ENCODE measurements around the gene TCEA2.

The TCEA2 gene

GRCh38 chr20:64058536-64058935, 4.5 kb upstream of the TCEA2 start:
- no peak overlapping the region for H3K4ac ChIP-seq (ENCODE audit: low read depth in 1 of 2, low read length in 2 of 2)
- H2AFZ ChIP-seq (ENCODE audit: low read depth, low read length) = no peak overlapping the region
- H3K79me1 ChIP-seq (replicated peaks; ENCODE audit: low read length, poor library complexity, severe bottlenecking) = peaks cover 3% of the 10 kb centered on the region
- no peak overlapping the region for H2AK5ac ChIP-seq (ENCODE audit: low read length, severe bottlenecking)
- H3K9me3 ChIP-seq (ENCODE audit: control insufficient read depth, low read length) = no peaks in the 10 kb centered on the region
- H2BK15ac ChIP-seq (ENCODE audit: low read depth, poor library complexity, severe bottlenecking) = no peak overlapping the region
- peak overlapping the region; percentile 37 for H3K27ac ChIP-seq (ENCODE audit: low read length, poor library complexity, severe bottlenecking)
- H3K18ac ChIP-seq (ENCODE audit: low read depth in 1 of 2, low read length in 2 of 2) = no peak overlapping the region
- no peak overlapping the region for H4K91ac ChIP-seq (ENCODE audit: low read length)
- no peak overlapping the region for H4K8ac ChIP-seq (ENCODE audit: low read length)
- no peak overlapping the region for H3K4me2 ChIP-seq (ENCODE audit: low read length, poor library complexity, severe bottlenecking)
- no peak overlapping the region for H3K4me3 ChIP-seq (ENCODE audit: insufficient read depth in 1 of 2, low read depth in 1 of 2, low read length in 2 of 2)
- H3K27me3 ChIP-seq (ENCODE audit: control insufficient read depth in 1 of 2, insufficient read depth in 1 of 2, low read length in 2 of 2) = peaks cover under 1 to 50% of the 10 kb centered on the region in 2 experiments
- H3K9ac ChIP-seq (ENCODE audit: low read length) = no peak overlapping the region
- no peak overlapping the region for H3K14ac ChIP-seq (ENCODE audit: low read length in 2 of 2)
- 86% methylated on average over 12 of the region's 12 CpGs for WGBS
- H3K36me3 ChIP-seq (ENCODE audit: control insufficient read depth in 1 of 2, insufficient read depth in 2 of 2, low read depth in 1 of 2, low read length in 2 of 2) = no peaks in the 10 kb centered on the region
- peaks cover 52% of the 10 kb centered on the region for H3K4me1 ChIP-seq (ENCODE audit: control insufficient read depth, insufficient read depth, low read depth, low read length)
- no peak overlapping the region for H2BK5ac ChIP-seq (ENCODE audit: low read depth, low read length, poor library complexity, severe bottlenecking)
- H2BK12ac ChIP-seq (ENCODE audit: low read length in 2 of 2) = no peak overlapping the region
- DNase-seq = no peak
- no peak overlapping the region for H3K23ac ChIP-seq (ENCODE audit: low read length in 2 of 2)
- no peak overlapping the region for H2BK120ac ChIP-seq (ENCODE audit: low read depth, low read length)

GRCh38 chr20:64062276-64062595, 762 bp upstream of the TCEA2 start:
- no peak overlapping the region for H3K23ac ChIP-seq (ENCODE audit: low read length in 2 of 2)

GRCh38 chr20:64063389-64064144, 569 bp downstream of the TCEA2 start:
- Histone ChIP-seq H3K79me1 (replicated peaks; ENCODE audit: low read length, poor library complexity, severe bottlenecking) (peaks cover 11% of the 10 kb centered on the region), H3K9me3 (ENCODE audit: control insufficient read depth, low read length) (no peaks in the 10 kb centered on the region), H2BK12ac (ENCODE audit: low read length in 2 of 2) (no peak overlapping the region), H3K14ac (ENCODE audit: low read length in 2 of 2) (peak overlapping the region in 1 of 2 experiments; percentile 68), H3K27ac (ENCODE audit: low read length, poor library complexity, severe bottlenecking) (peak overlapping the region; percentile 21), H3K23ac (ENCODE audit: low read length in 2 of 2) (peak overlapping the region; percentile 10 to 96), H3K4me2 (ENCODE audit: low read length, poor library complexity, severe bottlenecking) (peak overlapping the region; percentile 92), H2AK5ac (ENCODE audit: low read length, severe bottlenecking) (peak overlapping the region; percentile 62), H2AFZ (ENCODE audit: low read depth, low read length) (peak overlapping the region; percentile 32), H4K91ac (ENCODE audit: low read length) (peak overlapping the region; percentile 89), H3K4ac (ENCODE audit: low read depth in 1 of 2, low read length in 2 of 2) (peak overlapping the region; percentile 92 to 98), H2BK5ac (ENCODE audit: low read depth, low read length, poor library complexity, severe bottlenecking) (no peak overlapping the region), H3K36me3 (ENCODE audit: control insufficient read depth in 1 of 2, insufficient read depth in 2 of 2, low read depth in 1 of 2, low read length in 2 of 2) (peaks cover 0 to 13% of the 10 kb centered on the region in 2 experiments), H3K9ac (ENCODE audit: low read length) (peak overlapping the region; percentile 91), H3K27me3 (ENCODE audit: control insufficient read depth in 1 of 2, insufficient read depth in 1 of 2, low read length in 2 of 2) (peaks cover 0 to 7% of the 10 kb centered on the region in 2 experiments), H3K4me1 (ENCODE audit: control insufficient read depth, insufficient read depth, low read depth, low read length) (peaks cover 43% of the 10 kb centered on the region), H2BK15ac (ENCODE audit: low read depth, poor library complexity, severe bottlenecking) (peak overlapping the region; percentile 71), H4K8ac (ENCODE audit: low read length) (peak overlapping the region; percentile 88), H3K18ac (ENCODE audit: low read depth in 1 of 2, low read length in 2 of 2) (peak overlapping the region; percentile 93 to 95), H2BK120ac (ENCODE audit: low read depth, low read length) (peak overlapping the region; percentile 71), H3K4me3 (ENCODE audit: insufficient read depth in 1 of 2, low read depth in 1 of 2, low read length in 2 of 2) (peak overlapping the region; percentile 86 to 91)
- 3% methylated on average over 48 of the region's 51 CpGs for WGBS
- DNase-seq = no peak

More at GRCh38 chr20:64062276-64062595, 762 bp upstream of the TCEA2 start:
- H3K4me1 ChIP-seq (ENCODE audit: control insufficient read depth, insufficient read depth, low read depth, low read length) = peaks cover 53% of the 10 kb centered on the region
- peak overlapping the region; percentile 93 for H3K9ac ChIP-seq (ENCODE audit: low read length)
- H3K79me1 ChIP-seq (replicated peaks; ENCODE audit: low read length, poor library complexity, severe bottlenecking) = peaks cover 11% of the 10 kb centered on the region
- no peak overlapping the region for H3K27ac ChIP-seq (ENCODE audit: low read length, poor library complexity, severe bottlenecking)
- 67% methylated on average over 5 of the region's 5 CpGs for WGBS
- peak overlapping the region; percentile 54 to 91 for H3K4me3 ChIP-seq (ENCODE audit: insufficient read depth in 1 of 2, low read depth in 1 of 2, low read length in 2 of 2)
- peak overlapping the region; percentile 76 to 88 for H3K4ac ChIP-seq (ENCODE audit: low read depth in 1 of 2, low read length in 2 of 2)
- H3K4me2 ChIP-seq (ENCODE audit: low read length, poor library complexity, severe bottlenecking) = peak overlapping the region; percentile 74
- H2AFZ ChIP-seq (ENCODE audit: low read depth, low read length) = peak overlapping the region; percentile 19
- H3K36me3 ChIP-seq (ENCODE audit: control insufficient read depth in 1 of 2, insufficient read depth in 2 of 2, low read depth in 1 of 2, low read length in 2 of 2) = peaks cover 0 to 5% of the 10 kb centered on the region in 2 experiments
- peak overlapping the region; percentile 89 to 90 for H3K18ac ChIP-seq (ENCODE audit: low read depth in 1 of 2, low read length in 2 of 2)
- peaks cover 0 to 17% of the 10 kb centered on the region in 2 experiments for H3K27me3 ChIP-seq (ENCODE audit: control insufficient read depth in 1 of 2, insufficient read depth in 1 of 2, low read length in 2 of 2)
- no peak overlapping the region for H2BK12ac ChIP-seq (ENCODE audit: low read length in 2 of 2)
- DNase-seq = no peak
- peak overlapping the region; percentile 87 for H4K91ac ChIP-seq (ENCODE audit: low read length)
- H2BK120ac ChIP-seq (ENCODE audit: low read depth, low read length) = no peak overlapping the region
- no peak overlapping the region for H2BK5ac ChIP-seq (ENCODE audit: low read depth, low read length, poor library complexity, severe bottlenecking)
- no peak overlapping the region for H2BK15ac ChIP-seq (ENCODE audit: low read depth, poor library complexity, severe bottlenecking)
- H2AK5ac ChIP-seq (ENCODE audit: low read length, severe bottlenecking) = peak overlapping the region; percentile 65
- peak overlapping the region; percentile 99 for H4K8ac ChIP-seq (ENCODE audit: low read length)
- no peak overlapping the region for H3K14ac ChIP-seq (ENCODE audit: low read length in 2 of 2)
- H3K9me3 ChIP-seq (ENCODE audit: control insufficient read depth, low read length) = no peaks in the 10 kb centered on the region

- peaks cover 0 to 19% of the 10 kb centered on the region in 2 experiments for H3K36me3 ChIP-seq (ENCODE audit: control insufficient read depth in 1 of 2, insufficient read depth in 2 of 2, low read depth in 1 of 2, low read length in 2 of 2)
- peak overlapping the region; percentile 71 for H2BK15ac ChIP-seq (ENCODE audit: low read depth, poor library complexity, severe bottlenecking)
- H3K27ac ChIP-seq (ENCODE audit: low read length, poor library complexity, severe bottlenecking) = peak overlapping the region; percentile 8
- 61% methylated on average over 11 of the region's 12 CpGs for WGBS
- no peaks in the 10 kb centered on the region for H3K9me3 ChIP-seq (ENCODE audit: control insufficient read depth, low read length)
- peak overlapping the region in 1 of 2 experiments; percentile 55 for H2BK12ac ChIP-seq (ENCODE audit: low read length in 2 of 2)
- H2BK120ac ChIP-seq (ENCODE audit: low read depth, low read length) = no peak overlapping the region
- peak; percentile 40 for DNase-seq
- H2AFZ ChIP-seq (ENCODE audit: low read depth, low read length) = no peak overlapping the region
- peaks cover 43% of the 10 kb centered on the region for H3K4me1 ChIP-seq (ENCODE audit: control insufficient read depth, insufficient read depth, low read depth, low read length)
- H4K8ac ChIP-seq (ENCODE audit: low read length) = peak overlapping the region; percentile 67
- H2BK5ac ChIP-seq (ENCODE audit: low read depth, low read length, poor library complexity, severe bottlenecking) = no peak overlapping the region
- H3K18ac ChIP-seq (ENCODE audit: low read depth in 1 of 2, low read length in 2 of 2) = peak overlapping the region in 1 of 2 experiments; percentile 6
- H3K23ac ChIP-seq (ENCODE audit: low read length in 2 of 2) = peak overlapping the region in 1 of 2 experiments; percentile 43
- peak overlapping the region; percentile 20 to 91 for H3K4me3 ChIP-seq (ENCODE audit: insufficient read depth in 1 of 2, low read depth in 1 of 2, low read length in 2 of 2)
- H3K79me1 ChIP-seq (replicated peaks; ENCODE audit: low read length, poor library complexity, severe bottlenecking) = peaks cover 11% of the 10 kb centered on the region
- no peak overlapping the region for H3K14ac ChIP-seq (ENCODE audit: low read length in 2 of 2)
- H2AK5ac ChIP-seq (ENCODE audit: low read length, severe bottlenecking) = peak overlapping the region; percentile 62
- peak overlapping the region; percentile 92 for H3K4me2 ChIP-seq (ENCODE audit: low read length, poor library complexity, severe bottlenecking)
- H4K91ac ChIP-seq (ENCODE audit: low read length) = peak overlapping the region; percentile 52
- peak overlapping the region in 1 of 2 experiments; percentile 98 for H3K4ac ChIP-seq (ENCODE audit: low read depth in 1 of 2, low read length in 2 of 2)
- peaks cover 0 to 7% of the 10 kb centered on the region in 2 experiments for H3K27me3 ChIP-seq (ENCODE audit: control insufficient read depth in 1 of 2, insufficient read depth in 1 of 2, low read length in 2 of 2)
- peak overlapping the region; percentile 91 for H3K9ac ChIP-seq (ENCODE audit: low read length)
Measured at GRCh38 chr20:64064145-64064698, 1.2 kb downstream of the TCEA2 start.

All from mesenchymal stem cell (in vitro differentiated cells and primary cell).